KMS-11 (cell line): ENCODE measurements around the gene OR4A16.

Experiments
- H2AFZ ChIP-seq: fragments of 200-600 bp; sonication (generic); 2 replicates; pipeline ENCODE4 v1.6.1; 2016; ENCODE audit warnings: antibody characterized with exemption, mixed run types, low read depth
- H3K27ac ChIP-seq: fragments of 200-600 bp; sonication (generic); 2 replicates; pipeline ENCODE4 v1.6.1; 2016; ENCODE audit warnings: mild to moderate bottlenecking, mixed run types
- H3K27me3 ChIP-seq: fragments of 200-600 bp; sonication (generic); 2 replicates; pipeline ENCODE4 v1.6.1; 2017; ENCODE audit warnings: mild to moderate bottlenecking, low read depth, mixed run types, moderate library complexity; ENCODE audit not compliant: insufficient read depth
- H3K36me3 ChIP-seq: fragments of 200-600 bp; sonication (generic); 2 replicates; pipeline ENCODE4 v1.6.1; 2017; ENCODE audit warnings: mild to moderate bottlenecking, mixed run types; ENCODE audit not compliant: insufficient read depth
- H3K4me1 ChIP-seq: fragments of 200-600 bp; sonication (generic); 2 replicates; pipeline ENCODE4 v1.6.1; 2016; ENCODE audit warnings: mild to moderate bottlenecking, low read depth, mixed run types; ENCODE audit not compliant: poor library complexity, severe bottlenecking
- H3K4me2 ChIP-seq: fragments of 200-600 bp; sonication (generic); 2 replicates; pipeline ENCODE4 v1.7.0; 2016; ENCODE audit warnings: mild to moderate bottlenecking, mixed run types
- H3K4me3 ChIP-seq: fragments of 200-600 bp; sonication (generic); IDR thresholded peaks from 2 replicates; pipeline ENCODE4 v1.6.1; 2017; ENCODE audit warnings: low read depth, low read length, mixed read lengths; ENCODE audit not compliant: insufficient read depth
- H3K79me2 ChIP-seq: fragments of 200-600 bp; sonication (generic); 2 replicates; pipeline ENCODE4 v1.6.1; 2016; ENCODE audit warnings: low read depth, mixed run types; ENCODE audit not compliant: insufficient read depth
- H3K9ac ChIP-seq: fragments of 200-600 bp; sonication (generic); 2 replicates; pipeline ENCODE4 v1.6.1; 2016; ENCODE audit warnings: mild to moderate bottlenecking, mixed run types
- H4K20me1 ChIP-seq: fragments of 200-600 bp; sonication (generic); 2 replicates; pipeline ENCODE4 v1.6.1; 2016; ENCODE audit warnings: mild to moderate bottlenecking, mixed run types; ENCODE audit not compliant: insufficient read depth
- TF ChIP-seq, protein P1 (sequence below): fragments of 200-600 bp; sonication (generic); conservative IDR thresholded peaks from 2 replicates; pipeline ENCODE4 v1.6.1; 2017; ENCODE audit warnings: low read depth, mild to moderate bottlenecking, antibody characterized with exemption, low read length, moderate library complexity, mixed read lengths

Gene OR4A16

DNA sequence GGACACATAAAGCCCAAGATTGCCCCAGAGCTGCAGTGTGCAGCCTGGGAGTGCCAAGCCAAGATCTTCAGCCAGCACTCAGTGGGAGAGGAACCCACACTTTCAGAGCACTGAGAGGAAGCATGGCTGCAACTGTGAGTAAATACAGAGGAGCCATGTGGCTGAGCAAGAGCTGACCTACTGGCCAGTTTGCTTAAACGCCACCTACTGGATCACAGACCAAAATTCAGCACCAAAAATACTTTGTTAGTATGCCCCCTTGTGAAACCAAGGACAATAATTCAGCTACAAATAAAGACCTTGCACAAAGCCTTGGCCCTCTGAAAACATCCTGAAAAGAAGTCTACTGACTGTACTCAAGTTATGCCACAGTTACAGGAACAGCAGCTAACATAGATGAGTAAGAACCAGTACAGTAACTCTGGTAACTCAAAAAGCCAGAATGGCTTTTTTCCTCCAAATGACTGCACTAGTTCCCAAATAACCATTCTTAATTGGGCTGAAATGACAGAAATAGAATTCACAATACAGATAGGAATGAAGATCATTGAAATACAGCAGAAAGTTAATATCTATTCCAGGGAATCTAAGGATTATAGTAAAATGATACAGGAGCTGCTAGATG is 14.7 kb downstream of the OR4A16 start:
- H4K20me1 ChIP-seq = no peaks in the 10 kb centered on the region
- no peaks in the 10 kb centered on the region for H3K36me3 ChIP-seq
- TF ChIP-seq, protein P1, sequence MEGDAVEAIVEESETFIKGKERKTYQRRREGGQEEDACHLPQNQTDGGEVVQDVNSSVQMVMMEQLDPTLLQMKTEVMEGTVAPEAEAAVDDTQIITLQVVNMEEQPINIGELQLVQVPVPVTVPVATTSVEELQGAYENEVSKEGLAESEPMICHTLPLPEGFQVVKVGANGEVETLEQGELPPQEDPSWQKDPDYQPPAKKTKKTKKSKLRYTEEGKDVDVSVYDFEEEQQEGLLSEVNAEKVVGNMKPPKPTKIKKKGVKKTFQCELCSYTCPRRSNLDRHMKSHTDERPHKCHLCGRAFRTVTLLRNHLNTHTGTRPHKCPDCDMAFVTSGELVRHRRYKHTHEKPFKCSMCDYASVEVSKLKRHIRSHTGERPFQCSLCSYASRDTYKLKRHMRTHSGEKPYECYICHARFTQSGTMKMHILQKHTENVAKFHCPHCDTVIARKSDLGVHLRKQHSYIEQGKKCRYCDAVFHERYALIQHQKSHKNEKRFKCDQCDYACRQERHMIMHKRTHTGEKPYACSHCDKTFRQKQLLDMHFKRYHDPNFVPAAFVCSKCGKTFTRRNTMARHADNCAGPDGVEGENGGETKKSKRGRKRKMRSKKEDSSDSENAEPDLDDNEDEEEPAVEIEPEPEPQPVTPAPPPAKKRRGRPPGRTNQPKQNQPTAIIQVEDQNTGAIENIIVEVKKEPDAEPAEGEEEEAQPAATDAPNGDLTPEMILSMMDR = peak; percentile 48
- no peak overlapping the region; the same call in 1 of the 2 replicates for H2AFZ ChIP-seq
- H3K4me2 ChIP-seq = no peak overlapping the region
- no peak overlapping the region for H3K27ac ChIP-seq
- no peak overlapping the region for H3K9ac ChIP-seq
- H3K27me3 ChIP-seq = no peaks in the 10 kb centered on the region
- H3K4me3 ChIP-seq = no peak overlapping the region
- no peaks in the 10 kb centered on the region for H3K4me1 ChIP-seq
- H3K79me2 ChIP-seq = no peaks in the 10 kb centered on the region

DNA sequence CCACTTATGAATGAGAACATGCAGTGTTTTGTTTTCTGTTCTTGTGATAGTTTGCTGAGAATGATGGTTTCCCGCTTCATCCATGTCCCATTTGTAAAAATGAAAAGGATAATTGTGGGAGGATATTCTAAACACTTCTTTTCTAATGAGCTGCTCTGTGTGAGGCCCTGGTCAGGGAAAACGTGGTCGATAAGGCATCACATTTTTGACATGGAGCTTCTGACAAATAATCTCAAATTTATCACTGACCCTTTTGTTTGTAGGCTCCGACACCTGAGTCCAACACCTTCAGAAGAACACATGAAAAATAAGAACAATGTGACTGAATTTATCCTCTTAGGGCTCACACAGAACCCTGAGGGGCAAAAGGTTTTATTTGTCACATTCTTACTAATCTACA is 24.7 kb downstream of the OR4A16 start, which contains the start of gene OR4A15:
TSS of gene OR4A15 (plus strand) at position 301 of the 400 bp plus-strand sequence. CDS start at position 301, 0 bp downstream.
- Histone ChIP-seq H3K27me3 (no peaks in the 10 kb centered on the region), H3K27ac (no peak within 1 kb of the TSS), H3K36me3 (no peaks in the 10 kb centered on the region), H4K20me1 (no peaks in the 10 kb centered on the region), H3K4me3 (no peak within 1 kb of the TSS), H3K4me2 (no peak within 1 kb of the TSS), H3K79me2 (no peaks in the 10 kb centered on the region), H3K9ac (no peak within 1 kb of the TSS), H2AFZ (no peak within 1 kb of the TSS), H3K4me1 (no peaks in the 10 kb centered on the region)
- TF ChIP-seq, protein P1 = no peak
